ENCODE data around the gene NAA80. TPM values are rescaled to one million over a fixed set of nuclear protein-coding genes. Genes with fewer than 3 reads are reported as not detected.

The NAA80 gene
- total and polyA plus RNA-seq, 2 of the 13 experiments (the other 11 are each of a cell fraction or from before 2014, with no cell fraction given): 3.4 to 8.7 TPM

DNA sequence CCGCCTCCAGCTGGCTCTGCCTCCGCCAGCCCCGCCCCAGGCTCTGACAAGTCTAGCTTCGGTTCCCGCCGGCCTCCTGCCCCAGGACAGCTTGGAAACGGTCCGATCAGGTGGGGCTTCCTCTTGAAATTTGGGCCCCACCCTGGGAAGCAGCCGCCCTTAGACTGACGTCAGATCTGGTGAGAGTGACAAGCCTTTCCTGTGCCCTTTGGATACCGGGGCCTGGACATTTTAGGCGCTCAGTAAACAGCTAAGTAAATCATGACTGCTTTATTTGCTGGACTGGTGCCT lies 378 bp upstream of the NAA80 start (continued):
- TF ChIP-seq, protein P1, sequence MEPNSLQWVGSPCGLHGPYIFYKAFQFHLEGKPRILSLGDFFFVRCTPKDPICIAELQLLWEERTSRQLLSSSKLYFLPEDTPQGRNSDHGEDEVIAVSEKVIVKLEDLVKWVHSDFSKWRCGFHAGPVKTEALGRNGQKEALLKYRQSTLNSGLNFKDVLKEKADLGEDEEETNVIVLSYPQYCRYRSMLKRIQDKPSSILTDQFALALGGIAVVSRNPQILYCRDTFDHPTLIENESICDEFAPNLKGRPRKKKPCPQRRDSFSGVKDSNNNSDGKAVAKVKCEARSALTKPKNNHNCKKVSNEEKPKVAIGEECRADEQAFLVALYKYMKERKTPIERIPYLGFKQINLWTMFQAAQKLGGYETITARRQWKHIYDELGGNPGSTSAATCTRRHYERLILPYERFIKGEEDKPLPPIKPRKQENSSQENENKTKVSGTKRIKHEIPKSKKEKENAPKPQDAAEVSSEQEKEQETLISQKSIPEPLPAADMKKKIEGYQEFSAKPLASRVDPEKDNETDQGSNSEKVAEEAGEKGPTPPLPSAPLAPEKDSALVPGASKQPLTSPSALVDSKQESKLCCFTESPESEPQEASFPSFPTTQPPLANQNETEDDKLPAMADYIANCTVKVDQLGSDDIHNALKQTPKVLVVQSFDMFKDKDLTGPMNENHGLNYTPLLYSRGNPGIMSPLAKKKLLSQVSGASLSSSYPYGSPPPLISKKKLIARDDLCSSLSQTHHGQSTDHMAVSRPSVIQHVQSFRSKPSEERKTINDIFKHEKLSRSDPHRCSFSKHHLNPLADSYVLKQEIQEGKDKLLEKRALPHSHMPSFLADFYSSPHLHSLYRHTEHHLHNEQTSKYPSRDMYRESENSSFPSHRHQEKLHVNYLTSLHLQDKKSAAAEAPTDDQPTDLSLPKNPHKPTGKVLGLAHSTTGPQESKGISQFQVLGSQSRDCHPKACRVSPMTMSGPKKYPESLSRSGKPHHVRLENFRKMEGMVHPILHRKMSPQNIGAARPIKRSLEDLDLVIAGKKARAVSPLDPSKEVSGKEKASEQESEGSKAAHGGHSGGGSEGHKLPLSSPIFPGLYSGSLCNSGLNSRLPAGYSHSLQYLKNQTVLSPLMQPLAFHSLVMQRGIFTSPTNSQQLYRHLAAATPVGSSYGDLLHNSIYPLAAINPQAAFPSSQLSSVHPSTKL (CRISPR knock-in tag; IDR thresholded peaks at IDR 0.05): no peak
- TF ChIP-seq RXRA (CRISPR knock-in tag; IDR thresholded peaks at IDR 0.05) (peak; percentile 7; the same call in 1 of the 2 replicates), ZNF335 (CRISPR knock-in tag; IDR thresholded peaks at IDR 0.05) (no peak; the same call in 1 of the 2 replicates), SIN3A (IDR thresholded peaks at IDR 0.05; ENCODE audit: borderline replicate concordance, low read depth, low read length) (peak; percentile 20; the same call in 1 of the 2 replicates), FLYWCH1 (CRISPR knock-in tag; IDR thresholded peaks at IDR 0.05) (no peak), KAT8 (CRISPR knock-in tag; IDR thresholded peaks at IDR 0.05) (peak; percentile 53; the same call in 1 of the 2 replicates), ARID2 (CRISPR knock-in tag; IDR thresholded peaks at IDR 0.05; ENCODE audit: borderline replicate concordance) (peak; percentile 77; the same call in 1 of the 2 replicates), ZBTB7B (CRISPR knock-in tag; IDR thresholded peaks at IDR 0.05) (0 out of 2 replicates have a peak, but pooled peaks have one; percentile 52)
- TF ChIP-seq, protein P2, sequence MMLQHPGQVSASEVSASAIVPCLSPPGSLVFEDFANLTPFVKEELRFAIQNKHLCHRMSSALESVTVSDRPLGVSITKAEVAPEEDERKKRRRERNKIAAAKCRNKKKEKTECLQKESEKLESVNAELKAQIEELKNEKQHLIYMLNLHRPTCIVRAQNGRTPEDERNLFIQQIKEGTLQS (CRISPR knock-in tag; IDR thresholded peaks at IDR 0.05): 0 out of 2 replicates have a peak, but pooled peaks have one; percentile 32
- TF ChIP-seq, protein P3, sequence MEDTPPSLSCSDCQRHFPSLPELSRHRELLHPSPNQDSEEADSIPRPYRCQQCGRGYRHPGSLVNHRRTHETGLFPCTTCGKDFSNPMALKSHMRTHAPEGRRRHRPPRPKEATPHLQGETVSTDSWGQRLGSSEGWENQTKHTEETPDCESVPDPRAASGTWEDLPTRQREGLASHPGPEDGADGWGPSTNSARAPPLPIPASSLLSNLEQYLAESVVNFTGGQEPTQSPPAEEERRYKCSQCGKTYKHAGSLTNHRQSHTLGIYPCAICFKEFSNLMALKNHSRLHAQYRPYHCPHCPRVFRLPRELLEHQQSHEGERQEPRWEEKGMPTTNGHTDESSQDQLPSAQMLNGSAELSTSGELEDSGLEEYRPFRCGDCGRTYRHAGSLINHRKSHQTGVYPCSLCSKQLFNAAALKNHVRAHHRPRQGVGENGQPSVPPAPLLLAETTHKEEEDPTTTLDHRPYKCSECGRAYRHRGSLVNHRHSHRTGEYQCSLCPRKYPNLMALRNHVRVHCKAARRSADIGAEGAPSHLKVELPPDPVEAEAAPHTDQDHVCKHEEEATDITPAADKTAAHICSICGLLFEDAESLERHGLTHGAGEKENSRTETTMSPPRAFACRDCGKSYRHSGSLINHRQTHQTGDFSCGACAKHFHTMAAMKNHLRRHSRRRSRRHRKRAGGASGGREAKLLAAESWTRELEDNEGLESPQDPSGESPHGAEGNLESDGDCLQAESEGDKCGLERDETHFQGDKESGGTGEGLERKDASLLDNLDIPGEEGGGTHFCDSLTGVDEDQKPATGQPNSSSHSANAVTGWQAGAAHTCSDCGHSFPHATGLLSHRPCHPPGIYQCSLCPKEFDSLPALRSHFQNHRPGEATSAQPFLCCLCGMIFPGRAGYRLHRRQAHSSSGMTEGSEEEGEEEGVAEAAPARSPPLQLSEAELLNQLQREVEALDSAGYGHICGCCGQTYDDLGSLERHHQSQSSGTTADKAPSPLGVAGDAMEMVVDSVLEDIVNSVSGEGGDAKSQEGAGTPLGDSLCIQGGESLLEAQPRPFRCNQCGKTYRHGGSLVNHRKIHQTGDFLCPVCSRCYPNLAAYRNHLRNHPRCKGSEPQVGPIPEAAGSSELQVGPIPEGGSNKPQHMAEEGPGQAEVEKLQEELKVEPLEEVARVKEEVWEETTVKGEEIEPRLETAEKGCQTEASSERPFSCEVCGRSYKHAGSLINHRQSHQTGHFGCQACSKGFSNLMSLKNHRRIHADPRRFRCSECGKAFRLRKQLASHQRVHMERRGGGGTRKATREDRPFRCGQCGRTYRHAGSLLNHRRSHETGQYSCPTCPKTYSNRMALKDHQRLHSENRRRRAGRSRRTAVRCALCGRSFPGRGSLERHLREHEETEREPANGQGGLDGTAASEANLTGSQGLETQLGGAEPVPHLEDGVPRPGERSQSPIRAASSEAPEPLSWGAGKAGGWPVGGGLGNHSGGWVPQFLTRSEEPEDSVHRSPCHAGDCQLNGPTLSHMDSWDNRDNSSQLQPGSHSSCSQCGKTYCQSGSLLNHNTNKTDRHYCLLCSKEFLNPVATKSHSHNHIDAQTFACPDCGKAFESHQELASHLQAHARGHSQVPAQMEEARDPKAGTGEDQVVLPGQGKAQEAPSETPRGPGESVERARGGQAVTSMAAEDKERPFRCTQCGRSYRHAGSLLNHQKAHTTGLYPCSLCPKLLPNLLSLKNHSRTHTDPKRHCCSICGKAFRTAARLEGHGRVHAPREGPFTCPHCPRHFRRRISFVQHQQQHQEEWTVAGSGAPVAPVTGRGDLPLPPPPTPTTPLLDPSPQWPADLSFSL (CRISPR knock-in tag; IDR thresholded peaks at IDR 0.05): no peak
- TF ChIP-seq, protein P4, sequence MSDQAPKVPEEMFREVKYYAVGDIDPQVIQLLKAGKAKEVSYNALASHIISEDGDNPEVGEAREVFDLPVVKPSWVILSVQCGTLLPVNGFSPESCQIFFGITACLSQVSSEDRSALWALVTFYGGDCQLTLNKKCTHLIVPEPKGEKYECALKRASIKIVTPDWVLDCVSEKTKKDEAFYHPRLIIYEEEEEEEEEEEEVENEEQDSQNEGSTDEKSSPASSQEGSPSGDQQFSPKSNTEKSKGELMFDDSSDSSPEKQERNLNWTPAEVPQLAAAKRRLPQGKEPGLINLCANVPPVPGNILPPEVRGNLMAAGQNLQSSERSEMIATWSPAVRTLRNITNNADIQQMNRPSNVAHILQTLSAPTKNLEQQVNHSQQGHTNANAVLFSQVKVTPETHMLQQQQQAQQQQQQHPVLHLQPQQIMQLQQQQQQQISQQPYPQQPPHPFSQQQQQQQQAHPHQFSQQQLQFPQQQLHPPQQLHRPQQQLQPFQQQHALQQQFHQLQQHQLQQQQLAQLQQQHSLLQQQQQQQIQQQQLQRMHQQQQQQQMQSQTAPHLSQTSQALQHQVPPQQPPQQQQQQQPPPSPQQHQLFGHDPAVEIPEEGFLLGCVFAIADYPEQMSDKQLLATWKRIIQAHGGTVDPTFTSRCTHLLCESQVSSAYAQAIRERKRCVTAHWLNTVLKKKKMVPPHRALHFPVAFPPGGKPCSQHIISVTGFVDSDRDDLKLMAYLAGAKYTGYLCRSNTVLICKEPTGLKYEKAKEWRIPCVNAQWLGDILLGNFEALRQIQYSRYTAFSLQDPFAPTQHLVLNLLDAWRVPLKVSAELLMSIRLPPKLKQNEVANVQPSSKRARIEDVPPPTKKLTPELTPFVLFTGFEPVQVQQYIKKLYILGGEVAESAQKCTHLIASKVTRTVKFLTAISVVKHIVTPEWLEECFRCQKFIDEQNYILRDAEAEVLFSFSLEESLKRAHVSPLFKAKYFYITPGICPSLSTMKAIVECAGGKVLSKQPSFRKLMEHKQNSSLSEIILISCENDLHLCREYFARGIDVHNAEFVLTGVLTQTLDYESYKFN (CRISPR knock-in tag; conservative IDR thresholded peaks at IDR 0.05): peak; percentile 58
- TF ChIP-seq, protein P5, sequence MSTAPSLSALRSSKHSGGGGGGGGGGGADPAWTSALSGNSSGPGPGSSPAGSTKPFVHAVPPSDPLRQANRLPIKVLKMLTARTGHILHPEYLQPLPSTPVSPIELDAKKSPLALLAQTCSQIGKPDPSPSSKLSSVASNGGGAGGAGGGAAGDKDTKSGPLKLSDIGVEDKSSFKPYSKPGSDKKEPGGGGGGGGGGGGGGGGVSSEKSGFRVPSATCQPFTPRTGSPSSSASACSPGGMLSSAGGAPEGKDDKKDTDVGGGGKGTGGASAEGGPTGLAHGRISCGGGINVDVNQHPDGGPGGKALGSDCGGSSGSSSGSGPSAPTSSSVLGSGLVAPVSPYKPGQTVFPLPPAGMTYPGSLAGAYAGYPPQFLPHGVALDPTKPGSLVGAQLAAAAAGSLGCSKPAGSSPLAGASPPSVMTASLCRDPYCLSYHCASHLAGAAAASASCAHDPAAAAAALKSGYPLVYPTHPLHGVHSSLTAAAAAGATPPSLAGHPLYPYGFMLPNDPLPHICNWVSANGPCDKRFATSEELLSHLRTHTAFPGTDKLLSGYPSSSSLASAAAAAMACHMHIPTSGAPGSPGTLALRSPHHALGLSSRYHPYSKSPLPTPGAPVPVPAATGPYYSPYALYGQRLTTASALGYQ (CRISPR knock-in tag; IDR thresholded peaks at IDR 0.05): no peak
